ENCODE data around the gene TGOLN2.
A peak's percentile ranks its signal among the peaks of the same experiment; 100 is the strongest.
"Not testable (repeated sequence)": the region's sequence is repeated elsewhere in the genome, so short reads cannot be mapped to it uniquely, and the experiment has no call there.

TGOLN2 gene

GRCh38 chr2:85340034-85340892 is 12.5 kb upstream of the TGOLN2 start:
- DNase-seq, result no peak

GRCh38 chr2:85334928-85335327 is 7.1 kb upstream of the TGOLN2 start:
- no peak for DNase-seq

- DNase-seq, result not testable (repeated sequence)
These were observed 6.1 kb upstream of the TGOLN2 start for GRCh38 chr2:85333877-85334276.

- no peak for DNase-seq
These were observed 3.2 kb upstream of the TGOLN2 start for GRCh38 chr2:85330839-85331636.

GRCh38 chr2:85329701-85330100 is 1.9 kb upstream of the TGOLN2 start:
- DNase-seq, result not testable (repeated sequence)

- no peak for DNase-seq
These were observed 1.4 kb upstream of the TGOLN2 start for GRCh38 chr2:85329181-85329651.

GRCh38 chr2:85327160-85327821 is 498 bp downstream of the TGOLN2 start:
- DNase-seq, result peak; percentile 50 to 80 (median 68)

GRCh38 chr2:85326406-85327159 is 1.2 kb downstream of the TGOLN2 start:
- DNase-seq, result peak in 5 of 6 experiments; percentile 26 to 63 (median 49)

- no peak for DNase-seq
These were observed 2.4 kb downstream of the TGOLN2 start for GRCh38 chr2:85325466-85325811.

- DNase-seq, result peak in 3 of 6 experiments; percentile 15 to 23 (median 19)
These were observed 2.9 kb downstream of the TGOLN2 start for GRCh38 chr2:85324639-85325465.

GRCh38 chr2:85323988-85324367 is 3.8 kb downstream of the TGOLN2 start:
- not testable (repeated sequence) for DNase-seq

GRCh38 chr2:85323351-85323987 is 4.3 kb downstream of the TGOLN2 start:
- no peak for DNase-seq

- DNase-seq, result no peak
These were observed 8.0 kb downstream of the TGOLN2 start for GRCh38 chr2:85319796-85320195.

GRCh38 chr2:85318222-85319074 is 9.3 kb downstream of the TGOLN2 start:
- DNase-seq, result no peak

- DNase-seq, result not testable (repeated sequence)
These were observed 11.9 kb downstream of the TGOLN2 start for GRCh38 chr2:85315921-85316320.

- no peak for DNase-seq
These were observed 12.9 kb downstream of the TGOLN2 start for GRCh38 chr2:85314884-85315242.

- DNase-seq, result no peak
These were observed 15.4 kb downstream of the TGOLN2 start for GRCh38 chr2:85312404-85312803.

- no peak for DNase-seq
These were observed 17.5 kb downstream of the TGOLN2 start for GRCh38 chr2:85310330-85310729.

- DNase-seq, result peak in 3 of 6 experiments; percentile 45 to 55 (median 48)
These were observed 18.0 kb downstream of the TGOLN2 start for GRCh38 chr2:85309699-85310321.
